Aorta (tissue), 5 donors: ENCODE results near the gene TP53BP2. TPM values are rescaled to one million over a fixed set of nuclear protein-coding genes. Genes with fewer than 3 reads are reported as not detected.

Experiments
- ATAC-seq: fragments of 200-7000 bp; cut with Tn5 transposase; one replicate; pipeline ENCODE4 v1.9.1; 2022; ENCODE audit warnings: moderate library complexity; ENCODE audit not compliant: low FRiP score
- DNase-seq, 2 donors: peaks; one replicate each; pipeline ENCODE4 v3.0.0-alpha.2; 2020
- H3K27ac ChIP-seq, 2 donors: one replicate each; pipeline ENCODE4 v1.5.1; 2013; ENCODE audit warnings: low read length in 2 of 2, mild to moderate bottlenecking in 2 of 2, moderate library complexity in 2 of 2, control low read depth in 1 of 2, inconsistent platforms in 1 of 2, low read depth in 1 of 2
- H3K27me3 ChIP-seq, 2 donors: one replicate each; pipeline ENCODE4 v1.6.1; 2013; ENCODE audit warnings: control low read depth in 1 of 2, low read length in 1 of 2, mild to moderate bottlenecking in 1 of 2, moderate library complexity in 1 of 2; ENCODE audit not compliant: insufficient read depth in 2 of 2, control insufficient read depth in 1 of 2
- H3K36me3 ChIP-seq, 2 donors: one replicate each; pipeline ENCODE4 v1.6.1; 2013; ENCODE audit warnings: control low read depth in 1 of 2, low read length in 1 of 2, mild to moderate bottlenecking in 1 of 2; ENCODE audit not compliant: insufficient read depth in 2 of 2, control insufficient read depth in 1 of 2
- H3K4me1 ChIP-seq, 2 donors: one replicate each; pipeline ENCODE4 v1.6.1; 2013; ENCODE audit warnings: low read length in 2 of 2, control low read depth in 1 of 2, mild to moderate bottlenecking in 1 of 2, moderate library complexity in 1 of 2; ENCODE audit not compliant: insufficient read depth in 2 of 2, control insufficient read depth in 1 of 2
- H3K4me3 ChIP-seq, 2 donors: one replicate each; pipeline ENCODE4 v1.5.1; 2013; ENCODE audit warnings: low read length in 2 of 2, control low read depth in 1 of 2, mild to moderate bottlenecking in 1 of 2
- H3K9me3 ChIP-seq: one replicate; pipeline ENCODE4 v1.6.1; 2013; ENCODE audit warnings: mild to moderate bottlenecking, low read length; ENCODE audit not compliant: control insufficient read depth
- WGBS, 2 donors: extraction: QIAGEN DNeasy Blood & Tissue Kit; methylation state at CpG; one replicate each; pipeline ENCODE4 v1.1.7; 2013; 5-methylcytosine and 5-hydroxymethylcytosine counted together
- intact Hi-C, 2 donors: fragments of 100-400 bp; cut with DNase I; formaldehyde crosslinking; loops; one replicate each; pipeline versions ENCODE4 v1.14.2 to v1.15.0; 2022
- polyA plus RNA-seq, 2 donors: library from polyadenylated mRNA; stranded (reverse); fragments of 200-250 nt; gene quantifications; one replicate each; pipeline ENCODE4 v1.2.3, GENCODE V29; 2013
- total RNA-seq, 2 donors: library from RNA; stranded (reverse); fragmentation: NEBNext Ultra II Directional; extraction: Animal tissue kit (Norgen Biotek cat#: 25700); gene quantifications; one replicate each; pipeline ENCODE4 v1.2.1, GENCODE V29; 2021
- donor health status: healthy with polysubstance abuse.
- donor health status: Bipolar disorder and iron deficiency.
- donor health status: DM: no; HTN: no; CAD: no.
- donor health status: DM: no; HTN: no; CAD: no.
- donor health status: DM: yes; HTN: yes; CAD: no.

Gene TP53BP2
- total and polyA plus RNA-seq, 4 donors: 10.3 to 83.9 (median 41.4) TPM

GRCh38 chr1:223828162-223828848 is 17.4 kb downstream of the TP53BP2 start:
- no peak overlapping the region for H3K27ac ChIP-seq
- intact Hi-C loops: loop anchor here (5.0 kb wide), 2 partner anchors 46 to 121 kb away; no protein-coding TSS in a partner anchor
- H3K4me3 ChIP-seq: no peak overlapping the region
- DNase-seq: no peak
- H3K4me1 ChIP-seq: peaks cover 0 to 16% of the 10 kb centered on the region in 2 donors
- no peaks in the 10 kb centered on the region for H3K9me3 ChIP-seq
- ATAC-seq: no peak
- H3K27me3 ChIP-seq: no peaks in the 10 kb centered on the region
- H3K36me3 ChIP-seq: no peaks in the 10 kb centered on the region
- WGBS, 2 donors: 85 to 86% methylated on average over 6 of the region's 6 CpGs

GRCh38 chr1:223827193-223827663 is 18.5 kb downstream of the TP53BP2 start:
- 41 to 53% methylated on average over 3 of the region's 3 CpGs for WGBS, 2 donors
- no peak overlapping the region for H3K4me3 ChIP-seq
- H3K9me3 ChIP-seq: no peaks in the 10 kb centered on the region
- peaks cover 0 to 13% of the 10 kb centered on the region in 2 donors for H3K4me1 ChIP-seq
- no peak overlapping the region for H3K27ac ChIP-seq
- H3K36me3 ChIP-seq: no peaks in the 10 kb centered on the region
- no peak for ATAC-seq
- DNase-seq: no peak
- intact Hi-C loops: loop anchor here (5.0 kb wide), 2 partner anchors 45 to 120 kb away; no protein-coding TSS in a partner anchor
- H3K27me3 ChIP-seq: no peaks in the 10 kb centered on the region

GRCh38 chr1:223825767-223826748 is 19.7 kb downstream of the TP53BP2 start:
- WGBS, 2 donors: 69 to 71% methylated on average over 11 of the region's 11 CpGs
- no peak overlapping the region for H3K4me3 ChIP-seq
- H3K27me3 ChIP-seq: no peaks in the 10 kb centered on the region
- intact Hi-C loops: loop anchor here (5.0 kb wide), 2 partner anchors 44 to 119 kb away; no protein-coding TSS in a partner anchor
- H3K4me1 ChIP-seq: peaks cover 0 to 13% of the 10 kb centered on the region in 2 donors
- no peaks in the 10 kb centered on the region for H3K9me3 ChIP-seq
- no peaks in the 10 kb centered on the region for H3K36me3 ChIP-seq
- H3K27ac ChIP-seq: no peak overlapping the region
- DNase-seq (no peak), ATAC-seq (no peak)

- H3K27ac ChIP-seq: no peak overlapping the region
- 86 to 87% methylated on average over 4 of the region's 4 CpGs for WGBS, 2 donors
- no peak for ATAC-seq
Measured at GRCh38 chr1:223824712-223825111, 21.0 kb downstream of the TP53BP2 start.

DNA sequence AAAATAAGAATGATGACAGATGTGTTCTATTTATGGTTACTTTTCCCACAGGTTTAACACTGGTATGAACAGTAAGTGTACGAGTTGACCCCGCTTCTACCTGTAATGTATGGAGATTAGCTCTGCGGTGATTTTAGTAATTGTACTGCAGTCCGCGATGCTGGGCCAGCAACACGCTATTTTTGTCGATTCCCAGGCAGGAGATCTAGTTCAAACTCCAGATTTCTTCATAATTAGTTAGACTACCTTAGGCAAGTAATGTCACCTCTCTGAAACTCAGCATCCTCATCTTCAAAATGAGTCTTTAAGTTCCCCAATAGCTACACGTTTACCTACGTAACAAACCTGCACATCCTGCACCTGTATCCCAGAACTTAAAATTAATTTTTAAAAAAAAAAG is 21.5 kb downstream of the TP53BP2 start:
- peaks cover 0 to 4% of the 10 kb centered on the region in 2 donors for H3K36me3 ChIP-seq
- WGBS, 2 donors: 80 to 81% methylated on average over 9 of the region's 9 CpGs
- H3K27ac ChIP-seq: no peak overlapping the region
- H3K9me3 ChIP-seq: no peaks in the 10 kb centered on the region
- peaks cover 0 to 24% of the 10 kb centered on the region in 2 donors for H3K4me1 ChIP-seq
- intact Hi-C loops: no loop called here
- no peak for ATAC-seq
- no peak overlapping the region for H3K4me3 ChIP-seq
- no peaks in the 10 kb centered on the region for H3K27me3 ChIP-seq
- DNase-seq: no peak

More at GRCh38 chr1:223824712-223825111, 21.0 kb downstream of the TP53BP2 start:
- peaks cover 0 to 4% of the 10 kb centered on the region in 2 donors for H3K36me3 ChIP-seq
- no peaks in the 10 kb centered on the region for H3K27me3 ChIP-seq
- intact Hi-C loops: loop anchor here (5.0 kb wide), 2 partner anchors 42 to 117 kb away; no protein-coding TSS in a partner anchor
- peaks cover 0 to 22% of the 10 kb centered on the region in 2 donors for H3K4me1 ChIP-seq
- DNase-seq: no peak
- H3K9me3 ChIP-seq: no peaks in the 10 kb centered on the region
- no peak overlapping the region for H3K4me3 ChIP-seq

DNA sequence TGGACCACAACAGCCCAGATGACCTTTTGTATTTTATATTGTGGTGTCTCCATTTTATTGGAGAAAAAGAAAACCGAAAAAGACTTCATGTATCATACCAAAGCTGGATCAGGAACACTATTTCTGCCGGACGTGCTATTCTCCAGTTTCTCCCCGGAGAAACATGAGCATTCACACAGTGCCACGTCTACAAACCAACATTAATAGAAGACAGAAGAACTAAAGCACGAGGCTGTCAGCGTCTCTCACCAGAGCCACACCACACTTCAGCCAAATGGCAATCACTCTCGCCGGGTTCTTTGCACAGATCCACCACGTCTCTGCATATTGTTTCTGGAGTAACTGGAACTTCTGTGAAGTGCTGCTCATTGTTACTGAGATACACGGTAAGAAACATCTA is 24.8 kb downstream of the TP53BP2 start:
- DNase-seq (no peak), ATAC-seq (no peak)
- WGBS, 2 donors: 15 to 18% methylated on average over 11 of the region's 11 CpGs
- H3K9me3 ChIP-seq: no peaks in the 10 kb centered on the region
- peaks cover 0 to 4% of the 10 kb centered on the region in 2 donors for H3K36me3 ChIP-seq
- peaks cover 0 to 16% of the 10 kb centered on the region in 2 donors for H3K4me1 ChIP-seq
- intact Hi-C loops: no loop called here
- no peaks in the 10 kb centered on the region for H3K27me3 ChIP-seq
- H3K27ac ChIP-seq: peak overlapping the region in 1 of 2 donors; percentile 63
- no peak overlapping the region for H3K4me3 ChIP-seq

GRCh38 chr1:223820515-223820858 is 25.3 kb downstream of the TP53BP2 start:
- ATAC-seq (no peak), DNase-seq (no peak)
- no peaks in the 10 kb centered on the region for H3K27me3 ChIP-seq
- intact Hi-C loops: no loop called here
- H3K9me3 ChIP-seq: no peaks in the 10 kb centered on the region
- peaks cover 0 to 4% of the 10 kb centered on the region in 2 donors for H3K36me3 ChIP-seq
- no peak overlapping the region for H3K4me3 ChIP-seq
- 51 to 57% methylated on average over 2 of the region's 2 CpGs for WGBS, 2 donors
- H3K27ac ChIP-seq: peak overlapping the region in 1 of 2 donors; percentile 75
- H3K4me1 ChIP-seq: peaks cover 0 to 14% of the 10 kb centered on the region in 2 donors

DNA sequence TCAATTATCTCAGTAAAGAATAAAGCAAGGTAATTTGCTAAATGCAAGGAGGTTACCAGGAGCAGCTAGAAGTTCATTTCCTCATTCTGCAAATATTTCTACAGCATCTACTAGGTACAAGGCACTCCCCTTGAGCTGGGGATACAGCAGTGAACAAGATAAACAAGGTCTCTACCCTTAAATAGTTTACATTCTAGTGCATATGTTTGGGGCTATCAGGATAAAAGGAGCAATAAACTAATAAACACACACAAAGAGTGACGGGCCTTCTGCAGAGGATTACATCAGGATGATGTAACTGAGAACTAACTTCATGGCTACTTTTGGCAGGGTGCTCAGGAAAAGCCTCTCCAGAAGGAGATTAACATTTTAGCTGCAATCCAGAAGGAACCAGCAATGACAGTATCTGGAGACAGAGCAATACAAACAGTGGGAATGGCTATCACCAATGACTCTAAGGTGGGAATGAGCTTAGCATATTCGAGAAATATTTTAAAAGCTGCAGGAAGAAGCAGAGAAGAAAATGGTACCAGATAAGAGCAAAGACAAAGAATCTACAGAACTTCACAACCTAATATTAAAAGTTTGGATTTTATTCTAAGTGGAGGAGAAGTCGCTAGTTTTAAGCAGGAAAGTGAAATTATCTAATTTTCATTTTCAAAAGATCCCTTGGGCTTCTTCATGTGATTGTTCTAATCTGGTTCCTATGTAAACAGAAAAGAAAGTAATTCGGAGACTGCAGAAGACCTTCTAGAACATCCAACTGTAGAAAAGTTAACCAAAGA is 25.8 kb downstream of the TP53BP2 start:
- ATAC-seq: peak; percentile 83
- Histone ChIP-seq H3K4me1 (peaks cover 0 to 14% of the 10 kb centered on the region in 2 donors), H3K36me3 (peaks cover 0 to 4% of the 10 kb centered on the region in 2 donors), H3K27me3 (no peaks in the 10 kb centered on the region), H3K27ac (no peak overlapping the region), H3K4me3 (no peak overlapping the region), H3K9me3 (no peaks in the 10 kb centered on the region)
- WGBS, 2 donors: 9 to 16% methylated on average over 4 of the region's 4 CpGs
- no peak for DNase-seq
- intact Hi-C loops: no loop called here
